T follicular helper cell (primary cell): ENCODE results near the gene ESPN.
"Not testable (repeated sequence)": the region's sequence is repeated elsewhere in the genome, so short reads cannot be mapped to it uniquely, and the experiment has no call there.

Source experiments
- DNase-seq: peaks from one replicate; pipeline ENCODE4 v3.0.0-alpha.2; 2020; ENCODE audit warnings: low read depth

Gene ESPN

GRCh38 chr1:6427441-6428390, 3.1 kb downstream of the ESPN start:
- DNase-seq, result no peak

GRCh38 chr1:6428453-6428852, 3.9 kb downstream of the ESPN start:
- DNase-seq, result not testable (repeated sequence)

GRCh38 chr1:6429660-6430411, 5.3 kb downstream of the ESPN start:
- not testable (repeated sequence) for DNase-seq

GRCh38 chr1:6431645-6432579, 7.3 kb downstream of the ESPN start:
- not testable (repeated sequence) for DNase-seq

GRCh38 chr1:6434186-6434585, 9.6 kb downstream of the ESPN start:
- no peak for DNase-seq

GRCh38 chr1:6435129-6435528, 10.6 kb downstream of the ESPN start:
- no peak for DNase-seq

GRCh38 chr1:6435547-6435946, 11.0 kb downstream of the ESPN start:
- DNase-seq, result no peak

- not testable (repeated sequence) for DNase-seq
These were observed 11.7 kb downstream of the ESPN start for GRCh38 chr1:6436277-6436676.

GRCh38 chr1:6437012-6437700, 12.6 kb downstream of the ESPN start:
- not testable (repeated sequence) for DNase-seq

- DNase-seq, result peak; percentile 65
These were observed 13.5 kb downstream of the ESPN start for GRCh38 chr1:6438047-6438525.

GRCh38 chr1:6440198-6441126, 15.9 kb downstream of the ESPN start:
- peak; percentile 59 for DNase-seq

GRCh38 chr1:6441586-6441985, 17.0 kb downstream of the ESPN start:
- DNase-seq, result no peak

- no peak for DNase-seq
These were observed 19.0 kb downstream of the ESPN start for GRCh38 chr1:6443339-6444115.

- no peak for DNase-seq
These were observed 19.8 kb downstream of the ESPN start for GRCh38 chr1:6444377-6444776.

GRCh38 chr1:6445062-6445763, 20.6 kb downstream of the ESPN start:
- no peak for DNase-seq

- not testable (repeated sequence) for DNase-seq
These were observed 21.4 kb downstream of the ESPN start for GRCh38 chr1:6445929-6446328.

- DNase-seq, result no peak
These were observed 22.1 kb downstream of the ESPN start for GRCh38 chr1:6446665-6447015.

GRCh38 chr1:6447016-6447817, 22.6 kb downstream of the ESPN start:
- DNase-seq, result no peak
